ENCODE data around the gene ZMYM1.

- TF ChIP-seq POLR2A (IDR thresholded peaks at IDR 0.05) (no peak), CTCF (IDR thresholded peaks at IDR 0.05) (no peak), EP300 (IDR thresholded peaks at IDR 0.05) (no peak)
These were observed 35.7 kb upstream of the ZMYM1 start for GRCh38 chr1:35043498-35043897.

Measured in gastroesophageal sphincter (tissue), 3 donors.